ENCODE data around the gene ZCCHC7. TPM values are rescaled to one million over a fixed set of nuclear protein-coding genes. Genes with fewer than 3 reads are reported as not detected.

The ZCCHC7 gene
- polyA plus RNA-seq, 4 donors = 4.9 to 15.0 (median 7.9) TPM

GRCh38 chr9:37128051-37128450 is 7.7 kb downstream of the ZCCHC7 start:
- peaks cover 4 to 10% (median 7%) of the 10 kb centered on the region in 3 donors for H3K36me3 ChIP-seq (ENCODE audit: control insufficient read depth in 3 of 3, insufficient read depth in 2 of 3, low read depth in 1 of 3, low read length in 3 of 3)
- FAIRE-seq = no peak
- H3K27me3 ChIP-seq (ENCODE audit: control insufficient read depth in 3 of 3, insufficient read depth in 3 of 3, low read length in 3 of 3) = no peaks in the 10 kb centered on the region
- 95 to 97% (median 95%) methylated on average over 3 of the region's 3 CpGs for WGBS, 3 donors
- DNase-seq = no peak
- no peaks in the 10 kb centered on the region for H3K9me3 ChIP-seq (ENCODE audit: control insufficient read depth in 2 of 2, insufficient read depth in 1 of 2, low read depth in 1 of 2, low read length in 1 of 2)
- no peak overlapping the region for H3K27ac ChIP-seq (ENCODE audit: low read depth in 1 of 3, low read length in 2 of 3)
- H3K4me3 ChIP-seq (ENCODE audit: low read depth in 1 of 3, low read length in 3 of 3) = no peak overlapping the region
- no peaks in the 10 kb centered on the region for H3K4me1 ChIP-seq (ENCODE audit: control insufficient read depth in 3 of 3, insufficient read depth in 2 of 3, low read depth in 1 of 3, low read length in 2 of 3)

GRCh38 chr9:37134166-37134565 is 13.8 kb downstream of the ZCCHC7 start:
- 96 to 100% (median 98%) methylated on average over 1 of the region's 1 CpG for WGBS, 3 donors
- FAIRE-seq (no peak), DNase-seq (no peak)
- no peak overlapping the region for H3K4me3 ChIP-seq (ENCODE audit: low read depth in 1 of 3, low read length in 3 of 3)
- H3K27ac ChIP-seq (ENCODE audit: low read depth in 1 of 3, low read length in 2 of 3) = no peak overlapping the region
- no peaks in the 10 kb centered on the region for H3K27me3 ChIP-seq (ENCODE audit: control insufficient read depth in 3 of 3, insufficient read depth in 3 of 3, low read length in 3 of 3)
- no peaks in the 10 kb centered on the region for H3K9me3 ChIP-seq (ENCODE audit: control insufficient read depth in 2 of 2, insufficient read depth in 1 of 2, low read depth in 1 of 2, low read length in 1 of 2)
- no peaks in the 10 kb centered on the region for H3K4me1 ChIP-seq (ENCODE audit: control insufficient read depth in 3 of 3, insufficient read depth in 2 of 3, low read depth in 1 of 3, low read length in 2 of 3)
- H3K36me3 ChIP-seq (ENCODE audit: control insufficient read depth in 3 of 3, insufficient read depth in 2 of 3, low read depth in 1 of 3, low read length in 3 of 3) = peaks cover 2 to 11% (median 4%) of the 10 kb centered on the region in 3 donors

GRCh38 chr9:37141015-37141414 is 20.6 kb downstream of the ZCCHC7 start:
- WGBS, 3 donors = 89 to 100% (median 95%) methylated on average over 2 of the region's 2 CpGs
- FAIRE-seq = no peak
- Histone ChIP-seq H3K27ac (ENCODE audit: low read depth in 1 of 3, low read length in 2 of 3) (no peak overlapping the region), H3K4me3 (ENCODE audit: low read depth in 1 of 3, low read length in 3 of 3) (no peak overlapping the region), H3K4me1 (ENCODE audit: control insufficient read depth in 3 of 3, insufficient read depth in 2 of 3, low read depth in 1 of 3, low read length in 2 of 3) (no peaks in the 10 kb centered on the region), H3K36me3 (ENCODE audit: control insufficient read depth in 3 of 3, insufficient read depth in 2 of 3, low read depth in 1 of 3, low read length in 3 of 3) (peaks cover 0 to 5% (median 2%) of the 10 kb centered on the region in 3 donors), H3K27me3 (ENCODE audit: control insufficient read depth in 3 of 3, insufficient read depth in 3 of 3, low read length in 3 of 3) (no peaks in the 10 kb centered on the region), H3K9me3 (ENCODE audit: control insufficient read depth in 2 of 2, insufficient read depth in 1 of 2, low read depth in 1 of 2, low read length in 1 of 2) (no peaks in the 10 kb centered on the region)
- DNase-seq = no peak

- 80 to 85% (median 83%) methylated on average over 2 of the region's 2 CpGs for WGBS, 3 donors
- no peak for FAIRE-seq
- no peaks in the 10 kb centered on the region for H3K27me3 ChIP-seq (ENCODE audit: control insufficient read depth in 3 of 3, insufficient read depth in 3 of 3, low read length in 3 of 3)
- H3K36me3 ChIP-seq (ENCODE audit: control insufficient read depth in 3 of 3, insufficient read depth in 2 of 3, low read depth in 1 of 3, low read length in 3 of 3) = peaks cover 0 to 1% (median 0%) of the 10 kb centered on the region in 3 donors
- no peaks in the 10 kb centered on the region for H3K4me1 ChIP-seq (ENCODE audit: control insufficient read depth in 3 of 3, insufficient read depth in 2 of 3, low read depth in 1 of 3, low read length in 2 of 3)
- H3K27ac ChIP-seq (ENCODE audit: low read depth in 1 of 3, low read length in 2 of 3) = no peak overlapping the region
- DNase-seq = no peak
- H3K9me3 ChIP-seq (ENCODE audit: control insufficient read depth in 2 of 2, insufficient read depth in 1 of 2, low read depth in 1 of 2, low read length in 1 of 2) = no peaks in the 10 kb centered on the region
- no peak overlapping the region for H3K4me3 ChIP-seq (ENCODE audit: low read depth in 1 of 3, low read length in 3 of 3)
Observed at GRCh38 chr9:37144762-37145161, 24.4 kb downstream of the ZCCHC7 start.

DNA sequence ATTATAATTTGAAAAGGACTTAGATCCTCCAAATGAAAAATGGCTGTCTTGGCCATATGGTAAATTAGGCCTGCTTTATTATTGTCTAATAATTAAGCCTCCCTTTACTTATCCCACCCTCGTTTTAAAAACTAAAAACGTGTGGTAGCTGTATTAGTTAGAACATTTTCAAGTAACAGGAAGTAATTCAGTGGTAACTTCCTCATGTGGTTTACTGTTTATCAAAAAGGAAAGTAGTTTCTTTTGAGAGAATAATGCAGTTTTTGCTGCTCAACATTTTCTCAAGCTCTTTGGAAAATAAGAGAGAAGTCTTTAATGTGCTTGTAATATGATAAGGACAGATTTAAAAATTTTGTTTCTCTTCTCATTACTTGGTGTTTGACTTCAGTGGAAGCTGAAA is 26.0 kb downstream of the ZCCHC7 start:
- WGBS, 3 donors = 1 to 16% (median 3%) methylated on average over 2 of the region's 2 CpGs
- Histone ChIP-seq H3K27ac (ENCODE audit: low read depth in 1 of 3, low read length in 2 of 3) (no peak overlapping the region), H3K9me3 (ENCODE audit: control insufficient read depth in 2 of 2, insufficient read depth in 1 of 2, low read depth in 1 of 2, low read length in 1 of 2) (no peaks in the 10 kb centered on the region), H3K4me1 (ENCODE audit: control insufficient read depth in 3 of 3, insufficient read depth in 2 of 3, low read depth in 1 of 3, low read length in 2 of 3) (no peaks in the 10 kb centered on the region), H3K36me3 (ENCODE audit: control insufficient read depth in 3 of 3, insufficient read depth in 2 of 3, low read depth in 1 of 3, low read length in 3 of 3) (peaks cover 0 to 1% (median 0%) of the 10 kb centered on the region in 3 donors), H3K4me3 (ENCODE audit: low read depth in 1 of 3, low read length in 3 of 3) (no peak overlapping the region), H3K27me3 (ENCODE audit: control insufficient read depth in 3 of 3, insufficient read depth in 3 of 3, low read length in 3 of 3) (no peaks in the 10 kb centered on the region)
- peak; percentile 7 to 38 for DNase-seq
- peak; percentile 5 for FAIRE-seq

DNA sequence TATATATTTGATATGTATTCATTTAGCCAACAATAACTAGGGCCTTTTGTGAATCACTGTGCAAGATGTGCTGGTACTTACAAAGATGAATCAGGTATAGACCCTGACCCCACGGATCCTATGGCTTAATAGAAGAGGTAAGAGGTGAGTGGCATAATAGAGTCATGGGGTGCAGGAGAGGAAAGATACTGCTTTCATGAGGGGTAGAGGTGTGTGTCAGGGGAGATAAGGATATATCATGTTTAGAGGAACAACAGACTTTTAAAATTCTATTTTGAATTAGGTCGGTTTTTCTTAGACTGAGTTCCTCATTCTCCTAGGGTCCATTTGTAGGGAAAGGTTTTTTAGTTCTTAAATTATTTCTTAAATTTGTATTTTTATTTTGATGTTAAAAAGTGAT is 27.8 kb downstream of the ZCCHC7 start:
- H3K4me1 ChIP-seq (ENCODE audit: control insufficient read depth in 3 of 3, insufficient read depth in 2 of 3, low read depth in 1 of 3, low read length in 2 of 3) = no peaks in the 10 kb centered on the region
- H3K9me3 ChIP-seq (ENCODE audit: control insufficient read depth in 2 of 2, insufficient read depth in 1 of 2, low read depth in 1 of 2, low read length in 1 of 2) = no peaks in the 10 kb centered on the region
- H3K27me3 ChIP-seq (ENCODE audit: control insufficient read depth in 3 of 3, insufficient read depth in 3 of 3, low read length in 3 of 3) = no peaks in the 10 kb centered on the region
- WGBS, 3 donors = 86 to 96% (median 91%) methylated on average over 2 of the region's 2 CpGs
- no peak for DNase-seq
- no peak overlapping the region for H3K27ac ChIP-seq (ENCODE audit: low read depth in 1 of 3, low read length in 2 of 3)
- peaks cover 0 to 2% (median 1%) of the 10 kb centered on the region in 3 donors for H3K36me3 ChIP-seq (ENCODE audit: control insufficient read depth in 3 of 3, insufficient read depth in 2 of 3, low read depth in 1 of 3, low read length in 3 of 3)
- no peak for FAIRE-seq
- no peak overlapping the region for H3K4me3 ChIP-seq (ENCODE audit: low read depth in 1 of 3, low read length in 3 of 3)

- WGBS, 3 donors = 87 to 92% (median 91%) methylated on average over 4 of the region's 4 CpGs
- FAIRE-seq (no peak), DNase-seq (no peak)
- no peak overlapping the region for H3K27ac ChIP-seq (ENCODE audit: low read depth in 1 of 3, low read length in 2 of 3)
- H3K4me3 ChIP-seq (ENCODE audit: low read depth in 1 of 3, low read length in 3 of 3) = no peak overlapping the region
- no peaks in the 10 kb centered on the region for H3K4me1 ChIP-seq (ENCODE audit: control insufficient read depth in 3 of 3, insufficient read depth in 2 of 3, low read depth in 1 of 3, low read length in 2 of 3)
- peaks cover 0 to 9% (median 1%) of the 10 kb centered on the region in 3 donors for H3K36me3 ChIP-seq (ENCODE audit: control insufficient read depth in 3 of 3, insufficient read depth in 2 of 3, low read depth in 1 of 3, low read length in 3 of 3)
- H3K27me3 ChIP-seq (ENCODE audit: control insufficient read depth in 3 of 3, insufficient read depth in 3 of 3, low read length in 3 of 3) = no peaks in the 10 kb centered on the region
- no peaks in the 10 kb centered on the region for H3K9me3 ChIP-seq (ENCODE audit: control insufficient read depth in 2 of 2, insufficient read depth in 1 of 2, low read depth in 1 of 2, low read length in 1 of 2)
Observed at GRCh38 chr9:37149666-37150308, 29.4 kb downstream of the ZCCHC7 start.

DNA sequence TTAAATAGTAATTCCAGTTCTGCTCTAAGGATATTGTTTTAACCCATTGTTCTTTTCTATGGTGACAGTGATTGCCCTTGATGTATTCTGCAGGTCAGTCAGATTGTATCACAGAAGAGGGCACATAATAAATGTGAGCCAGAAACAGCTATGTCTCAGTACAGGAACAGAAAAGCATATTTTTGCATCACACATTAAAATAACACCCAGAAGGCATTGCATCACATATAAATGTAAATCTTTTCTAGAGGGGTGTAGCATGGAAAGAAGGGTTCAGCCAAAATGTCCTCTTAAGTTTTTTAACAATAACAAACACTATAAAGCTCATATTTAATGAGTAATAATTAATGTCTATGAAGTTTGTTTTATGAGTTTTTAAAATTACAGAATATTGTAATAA is 30.0 kb downstream of the ZCCHC7 start:
- Histone ChIP-seq H3K27ac (ENCODE audit: low read depth in 1 of 3, low read length in 2 of 3) (no peak overlapping the region), H3K9me3 (ENCODE audit: control insufficient read depth in 2 of 2, insufficient read depth in 1 of 2, low read depth in 1 of 2, low read length in 1 of 2) (no peaks in the 10 kb centered on the region), H3K27me3 (ENCODE audit: control insufficient read depth in 3 of 3, insufficient read depth in 3 of 3, low read length in 3 of 3) (no peaks in the 10 kb centered on the region), H3K36me3 (ENCODE audit: control insufficient read depth in 3 of 3, insufficient read depth in 2 of 3, low read depth in 1 of 3, low read length in 3 of 3) (peaks cover 0 to 9% (median 1%) of the 10 kb centered on the region in 3 donors), H3K4me3 (ENCODE audit: low read depth in 1 of 3, low read length in 3 of 3) (no peak overlapping the region), H3K4me1 (ENCODE audit: control insufficient read depth in 3 of 3, insufficient read depth in 2 of 3, low read depth in 1 of 3, low read length in 2 of 3) (no peaks in the 10 kb centered on the region)
- FAIRE-seq (no peak), DNase-seq (no peak)

DNA sequence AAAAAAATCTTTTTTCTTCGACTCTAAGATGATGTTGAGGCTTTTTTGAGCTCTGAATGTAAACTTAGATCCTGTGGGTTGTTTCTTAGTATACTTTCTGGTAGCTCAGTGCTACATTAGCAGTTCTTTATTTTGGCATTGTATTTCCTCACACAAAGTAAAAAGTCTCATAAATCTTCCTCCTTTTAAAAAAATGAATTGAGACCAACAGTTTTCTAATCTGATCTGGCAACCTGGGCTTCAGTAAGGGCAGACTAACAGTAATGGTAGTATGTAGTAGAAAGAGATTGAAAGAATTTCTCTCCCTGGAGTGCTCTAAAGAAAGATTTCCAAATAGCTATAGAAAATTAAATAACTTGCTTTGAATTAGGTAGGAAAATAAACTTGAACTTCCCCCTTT is 31.4 kb downstream of the ZCCHC7 start:
- DNase-seq (no peak), FAIRE-seq (no peak)
- H3K36me3 ChIP-seq (ENCODE audit: control insufficient read depth in 3 of 3, insufficient read depth in 2 of 3, low read depth in 1 of 3, low read length in 3 of 3) = peaks cover 0 to 9% (median 1%) of the 10 kb centered on the region in 3 donors
- no peak overlapping the region for H3K27ac ChIP-seq (ENCODE audit: low read depth in 1 of 3, low read length in 2 of 3)
- no peaks in the 10 kb centered on the region for H3K27me3 ChIP-seq (ENCODE audit: control insufficient read depth in 3 of 3, insufficient read depth in 3 of 3, low read length in 3 of 3)
- H3K4me1 ChIP-seq (ENCODE audit: control insufficient read depth in 3 of 3, insufficient read depth in 2 of 3, low read depth in 1 of 3, low read length in 2 of 3) = no peaks in the 10 kb centered on the region
- no peaks in the 10 kb centered on the region for H3K9me3 ChIP-seq (ENCODE audit: control insufficient read depth in 2 of 2, insufficient read depth in 1 of 2, low read depth in 1 of 2, low read length in 1 of 2)
- H3K4me3 ChIP-seq (ENCODE audit: low read depth in 1 of 3, low read length in 3 of 3) = no peak overlapping the region
- WGBS, 3 donors = 56 to 82% (median 70%) methylated on average over 1 of the region's 1 CpG
